Iris pigment epithelial cell (primary cell): ENCODE results near the gene WDR45B.
A peak's percentile ranks its signal among the peaks of the same experiment; 100 is the strongest.

Source experiments
- DNase-seq: peaks from one replicate; pipeline ENCODE4 v3.0.0-alpha.2; 2011; ENCODE audit warnings: low read depth

WDR45B gene

DNA sequence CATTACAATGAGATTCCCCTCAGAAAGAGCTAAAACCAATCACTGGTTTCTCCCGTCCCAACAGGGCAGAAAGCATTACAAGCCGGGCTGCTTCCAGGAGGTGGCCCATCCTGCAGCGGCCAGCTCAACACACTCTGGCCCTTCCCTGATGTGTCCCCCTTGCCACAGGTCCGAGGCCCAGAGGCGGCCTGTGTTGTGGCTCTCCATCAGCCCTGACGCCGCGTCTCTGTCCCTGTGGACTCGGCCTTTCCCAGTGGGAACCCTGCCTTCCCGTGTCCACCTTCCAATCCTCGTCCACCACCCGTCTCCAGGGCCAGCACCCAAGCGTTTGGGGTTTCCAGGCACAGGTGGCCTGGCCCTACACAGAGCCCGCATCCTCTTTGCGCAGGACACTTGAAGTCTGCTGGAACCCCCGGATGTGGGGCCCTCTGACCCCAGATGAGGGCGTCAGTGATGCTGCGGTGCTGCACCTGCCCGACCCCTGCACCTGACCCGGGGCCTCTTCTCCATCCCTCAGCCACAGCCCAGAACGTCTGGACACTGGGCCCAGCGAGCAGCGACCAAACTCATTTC lies 29.2 kb upstream of the WDR45B start:
- no peak for DNase-seq

DNA sequence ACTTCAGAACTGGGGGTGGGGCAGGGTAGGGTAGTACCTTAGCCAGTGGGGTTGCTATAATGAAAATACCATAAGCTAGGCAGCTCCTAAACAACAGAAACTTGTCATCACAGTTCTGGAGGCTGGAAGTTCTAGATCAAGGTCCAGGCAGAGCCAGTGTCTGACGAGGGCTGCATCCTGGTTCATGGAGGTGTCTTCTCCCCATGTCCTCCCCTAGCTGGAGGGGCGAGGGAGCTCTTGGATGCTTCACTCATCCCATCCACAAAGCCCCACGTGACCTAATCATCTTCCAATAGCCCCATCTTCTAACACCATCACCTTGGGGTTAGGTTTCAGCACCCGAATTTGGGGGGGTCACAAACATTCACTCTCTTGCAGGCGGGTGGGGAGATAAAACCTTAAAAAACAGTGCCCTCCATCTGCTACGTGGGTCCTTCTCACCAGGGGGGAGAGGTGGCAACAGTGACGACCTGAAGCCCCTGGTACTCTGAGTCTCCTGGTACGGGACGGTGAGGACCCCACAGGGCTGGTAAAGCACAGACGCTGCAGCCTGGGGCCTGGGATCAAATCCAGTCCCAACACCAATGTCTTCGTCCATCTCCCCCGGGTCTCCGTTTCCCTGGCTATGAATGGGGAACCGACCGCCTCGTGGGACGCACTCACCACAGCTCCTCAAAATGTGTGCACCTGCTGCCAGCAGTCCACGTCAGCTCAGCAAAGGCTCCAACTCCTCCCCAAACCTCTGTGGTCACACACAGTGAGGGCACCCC lies 27.4 kb upstream of the WDR45B start:
- no peak for DNase-seq

DNA sequence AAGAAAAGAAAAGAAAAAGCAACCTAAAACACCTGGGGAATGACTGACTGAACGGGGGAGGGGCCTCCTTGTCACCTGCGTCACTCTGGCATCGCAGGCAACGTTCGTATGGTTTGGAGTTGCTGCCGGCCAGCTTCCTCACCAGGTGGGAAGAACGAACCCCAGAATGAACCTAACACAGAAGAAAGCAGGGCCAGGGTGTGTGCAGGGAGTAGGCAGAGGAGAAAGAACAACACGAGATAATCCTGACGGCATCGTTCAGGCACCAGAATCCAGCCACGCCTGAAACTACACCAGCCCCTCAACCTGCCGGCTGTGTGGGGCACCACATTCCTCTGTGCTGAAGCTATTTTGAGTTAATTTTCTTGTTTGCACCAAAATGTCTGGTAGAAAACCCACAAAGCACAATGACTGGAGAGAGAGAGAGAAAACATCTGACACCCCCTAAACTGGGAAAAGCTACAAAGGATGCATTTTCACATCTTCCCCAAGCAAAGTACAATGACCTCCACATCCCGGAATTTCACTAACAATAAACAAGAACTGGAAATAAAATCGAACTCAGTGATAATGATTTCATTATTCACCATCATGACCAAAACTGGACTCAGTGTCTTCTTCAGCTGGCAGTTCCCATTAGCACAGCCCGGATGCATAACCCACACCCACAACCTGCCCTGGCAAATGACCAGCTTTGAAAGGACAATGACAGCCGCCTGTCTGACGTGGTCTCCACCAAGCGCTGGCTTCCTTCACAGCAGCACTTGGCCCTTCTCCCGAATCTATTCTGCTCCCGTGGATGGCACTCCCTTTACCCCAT lies 26.6 kb upstream of the WDR45B start:
- DNase-seq = no peak

DNA sequence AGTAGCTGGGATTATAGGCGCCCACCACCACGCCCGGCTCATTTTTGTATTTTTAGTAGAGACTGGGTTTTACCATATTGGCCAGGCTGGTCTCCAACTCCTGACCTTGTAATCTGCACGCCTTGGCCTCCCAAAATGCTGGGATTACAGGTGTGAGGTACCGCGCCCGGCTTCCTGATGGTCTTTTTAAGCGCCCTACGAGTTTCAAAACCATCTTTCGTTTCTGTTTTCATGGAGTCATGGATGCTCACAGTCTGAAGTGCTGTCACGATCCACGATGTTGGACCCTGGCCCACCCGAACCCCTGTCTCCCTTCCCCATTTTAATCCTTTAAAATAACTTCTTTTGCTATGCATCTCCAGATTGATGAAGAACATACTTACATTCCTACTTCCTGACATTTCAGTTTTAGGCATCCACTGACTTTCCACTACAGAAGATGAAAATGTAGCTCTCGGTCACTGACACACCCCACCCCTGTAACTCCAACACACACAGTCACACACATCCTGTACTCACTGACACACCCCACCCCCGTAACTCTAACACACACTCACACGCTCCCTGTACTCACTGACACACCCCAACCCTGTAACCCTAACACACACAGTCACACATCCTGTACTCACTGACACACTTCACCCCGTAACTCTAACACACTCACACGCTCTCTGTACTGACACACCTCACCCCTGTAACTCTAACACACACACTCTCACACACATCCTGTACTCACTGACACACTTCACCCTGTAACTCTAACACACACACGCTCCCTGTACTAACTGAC lies 22.6 kb upstream of the WDR45B start:
- DNase-seq = no peak

DNA sequence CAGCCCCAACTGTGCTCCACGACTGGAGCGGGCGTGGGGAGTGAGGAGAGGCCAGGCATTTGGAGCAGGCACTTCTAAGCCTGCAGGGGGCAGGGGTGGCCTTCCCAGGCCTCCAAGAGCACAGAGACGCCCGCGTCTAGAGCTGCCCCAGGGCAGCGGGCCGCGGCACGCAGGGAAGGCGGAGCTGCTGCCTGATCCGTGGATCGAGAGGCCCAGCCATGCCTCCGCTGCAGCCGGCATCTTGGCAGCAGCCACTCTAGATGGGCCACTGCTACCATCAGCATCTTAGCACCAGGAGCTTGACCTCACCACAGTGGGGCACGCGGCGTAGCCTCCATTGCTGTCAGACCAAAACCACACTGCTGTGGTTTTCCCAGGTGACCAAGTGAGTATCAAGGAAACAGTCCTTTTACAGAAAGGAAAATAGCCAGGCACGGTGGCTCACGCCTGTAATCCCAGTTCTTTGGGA lies 20.4 kb upstream of the WDR45B start:
- peak; percentile 46 for DNase-seq

DNA sequence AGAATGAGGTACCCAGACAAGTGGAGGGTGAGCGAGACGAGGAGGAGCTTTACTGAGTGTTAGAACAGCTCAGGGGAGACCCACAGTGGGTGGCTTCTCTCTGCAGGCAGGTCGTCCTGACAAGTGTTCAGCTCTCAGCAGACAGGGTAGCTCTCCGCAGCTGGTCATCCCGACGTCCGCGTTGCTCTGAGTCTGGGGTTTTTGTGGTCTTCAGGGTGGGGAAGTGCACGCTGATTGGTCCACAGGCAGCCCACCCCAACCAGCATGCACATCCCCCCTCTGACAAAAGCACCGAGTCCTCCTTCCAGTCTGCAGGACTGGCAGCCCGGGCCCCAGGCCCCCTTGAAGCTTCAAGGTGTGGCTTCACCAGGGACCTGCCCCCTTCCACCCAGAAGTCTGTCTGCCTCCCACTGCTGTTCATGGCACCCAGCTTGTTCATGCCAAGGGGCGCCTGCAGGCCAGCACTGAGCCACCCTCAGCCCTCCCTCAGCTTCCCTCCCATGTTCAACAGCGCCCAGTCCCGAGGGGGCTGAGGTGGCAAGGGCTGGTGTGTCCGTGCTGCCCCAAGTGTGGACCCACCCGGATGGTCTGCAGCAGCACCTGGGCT lies 19.9 kb upstream of the WDR45B start:
- no peak for DNase-seq

DNA sequence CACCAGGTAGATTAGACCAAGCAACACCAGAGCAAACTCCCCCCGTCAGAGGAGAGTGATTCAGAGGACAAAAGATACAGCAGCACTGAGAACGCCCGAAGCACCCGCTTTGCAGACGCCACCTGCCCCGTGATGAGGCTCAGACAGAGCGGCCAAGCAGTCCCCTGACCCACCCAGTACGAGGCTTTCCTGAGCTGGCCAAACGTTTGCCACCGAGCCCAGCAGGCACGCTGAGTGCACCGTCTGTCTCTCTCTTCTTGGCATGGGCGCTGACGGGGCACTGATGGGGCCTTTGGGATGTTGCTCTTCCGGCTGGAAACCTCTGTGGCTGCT lies 19.4 kb upstream of the WDR45B start:
- no peak for DNase-seq

DNA sequence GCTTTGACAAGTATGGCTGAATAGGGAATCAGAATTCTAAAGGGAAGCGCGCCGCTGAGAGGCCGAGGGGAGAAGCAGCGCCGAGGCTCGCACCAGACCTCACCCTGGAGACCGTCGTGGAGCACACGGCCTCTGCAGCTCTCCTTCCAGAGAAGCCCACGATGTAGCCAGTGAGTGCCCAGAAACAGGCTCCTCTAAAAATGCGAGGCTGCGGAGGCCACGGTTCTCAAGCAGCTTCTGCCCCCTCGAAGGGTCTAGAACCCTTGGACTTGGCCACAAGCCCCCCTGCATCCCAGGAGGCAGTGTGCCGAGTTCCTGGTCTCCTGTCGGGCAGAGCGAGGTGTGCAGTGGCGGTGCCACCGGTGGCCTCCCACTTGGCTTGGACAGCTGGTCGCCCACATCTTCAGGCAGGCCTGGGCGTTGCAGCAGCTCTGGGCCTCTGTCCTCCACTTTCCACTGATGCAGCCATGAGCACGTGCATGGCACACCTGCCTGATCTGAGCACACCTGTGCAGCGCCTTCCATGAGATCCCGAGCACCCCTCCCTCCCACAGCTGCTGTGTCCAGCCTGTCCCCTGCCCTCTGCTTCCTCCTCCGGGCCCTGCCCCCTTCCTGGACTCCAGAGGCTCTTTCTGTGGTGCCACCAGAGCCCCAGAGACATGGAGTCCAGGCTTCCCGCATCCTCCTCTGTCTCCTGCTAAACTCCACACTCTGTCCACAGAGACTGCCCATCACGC lies 18.9 kb upstream of the WDR45B start:
- DNase-seq = no peak

DNA sequence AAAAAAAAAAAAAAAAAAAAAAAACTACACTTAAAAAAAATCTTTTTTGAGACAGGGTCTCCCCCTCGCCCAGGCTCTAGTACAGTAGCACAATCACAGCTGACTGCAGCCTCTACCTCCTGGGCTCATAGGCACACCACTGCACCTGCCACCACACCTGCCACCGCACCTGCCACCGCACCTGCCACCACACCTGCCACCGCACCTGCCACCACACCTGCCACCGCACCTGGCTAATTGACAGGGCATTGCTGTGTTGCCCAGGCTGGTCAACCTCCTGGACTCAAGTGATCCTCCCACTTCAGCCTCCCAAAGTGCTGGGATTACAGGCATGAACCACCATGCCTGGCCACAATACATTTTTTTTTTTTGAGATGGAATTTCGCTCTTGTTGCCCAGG lies 17.6 kb upstream of the WDR45B start:
- DNase-seq = no peak

DNA sequence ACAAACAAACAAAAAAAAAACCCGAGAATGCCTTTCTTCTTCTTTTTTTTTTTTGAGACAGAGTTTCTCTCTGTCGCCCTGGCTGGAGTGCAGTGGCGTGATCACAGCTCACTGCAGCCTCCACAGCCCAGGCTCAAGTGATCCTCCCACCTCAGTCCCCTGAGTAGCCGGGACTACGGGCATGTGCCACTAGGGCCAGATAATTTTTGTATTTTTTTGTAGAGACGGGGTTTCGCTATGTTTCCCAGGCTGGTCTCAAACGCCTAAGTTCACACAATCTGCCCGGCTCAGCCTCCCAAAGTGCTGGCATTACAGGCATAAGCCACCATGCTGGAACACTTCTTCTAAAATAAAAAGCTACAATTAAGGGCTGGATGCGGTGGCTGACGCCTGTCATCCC lies 17.0 kb upstream of the WDR45B start:
- DNase-seq = no peak

DNA sequence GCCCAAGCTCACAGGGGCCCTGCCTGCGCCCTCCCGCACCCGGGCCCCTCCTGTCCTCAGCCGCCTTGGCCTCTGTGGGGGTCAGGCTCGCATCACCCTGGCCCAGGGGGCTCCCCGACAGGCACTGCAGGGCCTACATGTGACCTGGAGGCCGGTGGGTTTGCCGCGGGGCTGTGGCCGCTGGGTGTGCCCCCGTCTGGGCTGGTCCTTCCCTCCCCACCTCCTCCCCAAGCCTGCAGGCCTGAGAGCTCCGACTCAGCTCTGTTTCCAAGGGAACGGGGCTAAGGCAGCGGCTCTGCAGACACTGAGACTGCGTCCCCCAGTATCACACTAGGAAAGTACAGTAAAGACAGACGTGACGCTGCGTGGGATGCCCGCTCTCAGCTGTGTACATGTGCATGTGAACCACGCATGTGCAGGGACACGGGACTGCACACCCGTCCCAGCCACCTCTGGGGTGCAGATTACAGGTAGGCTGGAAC lies 16.5 kb upstream of the WDR45B start:
- no peak for DNase-seq

DNA sequence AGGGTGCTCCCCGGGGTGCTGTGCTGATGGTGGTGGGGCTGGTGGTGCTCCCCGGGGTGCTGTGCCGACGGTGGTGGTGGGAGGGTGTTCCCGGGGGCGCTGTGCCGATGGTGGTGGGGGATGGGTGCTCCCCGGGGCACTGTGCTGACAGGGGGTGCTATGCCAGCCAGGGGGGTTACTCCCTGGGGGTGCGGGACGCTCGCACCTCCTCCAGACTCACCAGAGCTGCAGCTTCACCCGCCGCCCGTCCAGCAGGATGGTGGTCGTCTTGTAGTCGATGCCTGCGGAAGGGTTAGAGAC lies 16.0 kb upstream of the WDR45B start:
- DNase-seq = no peak

DNA sequence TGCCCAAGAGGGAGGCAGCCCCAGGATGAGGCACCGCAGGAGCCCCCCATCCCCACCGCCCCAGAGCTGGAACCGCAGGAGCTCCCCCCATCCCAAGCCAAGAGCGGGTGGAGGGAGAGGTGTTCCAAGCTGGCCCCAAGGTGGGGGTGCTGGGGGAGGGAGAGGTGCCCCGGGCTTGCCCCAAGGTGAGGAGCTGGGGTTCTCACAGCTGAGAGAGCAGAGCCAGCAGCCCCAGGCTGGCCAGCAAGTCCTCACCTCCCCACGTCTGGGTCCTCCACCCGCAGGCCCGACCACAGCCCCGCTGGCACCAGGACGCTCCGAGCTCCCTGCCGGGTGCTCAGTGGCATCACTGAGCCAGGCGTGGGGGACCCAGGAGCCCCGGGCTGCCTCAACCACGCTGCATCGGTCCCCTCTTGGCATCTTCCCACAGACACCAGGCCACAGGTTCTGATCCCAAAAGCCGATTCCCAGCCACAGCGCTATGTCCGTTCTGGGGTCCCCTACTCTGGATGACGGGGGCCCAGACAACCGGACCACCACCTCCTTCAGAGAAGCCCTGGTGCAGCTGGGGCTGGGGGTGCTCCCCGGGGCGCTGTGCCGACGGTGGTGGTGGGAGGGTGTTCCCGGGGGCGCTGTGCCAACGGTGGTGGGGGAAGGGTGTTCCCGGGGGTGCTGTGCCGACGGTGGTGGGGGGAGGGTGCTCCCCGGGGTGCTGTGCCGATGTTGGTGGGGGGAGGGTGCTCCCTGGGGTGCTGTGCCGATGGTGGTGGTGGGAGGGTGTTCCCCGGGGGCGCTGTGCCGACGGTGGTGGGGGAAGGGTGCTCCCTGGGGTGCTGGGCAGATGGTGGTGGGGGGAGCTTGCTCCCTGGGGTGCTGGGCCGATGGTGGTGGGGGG lies 15.4 kb upstream of the WDR45B start:
- DNase-seq = no peak

DNA sequence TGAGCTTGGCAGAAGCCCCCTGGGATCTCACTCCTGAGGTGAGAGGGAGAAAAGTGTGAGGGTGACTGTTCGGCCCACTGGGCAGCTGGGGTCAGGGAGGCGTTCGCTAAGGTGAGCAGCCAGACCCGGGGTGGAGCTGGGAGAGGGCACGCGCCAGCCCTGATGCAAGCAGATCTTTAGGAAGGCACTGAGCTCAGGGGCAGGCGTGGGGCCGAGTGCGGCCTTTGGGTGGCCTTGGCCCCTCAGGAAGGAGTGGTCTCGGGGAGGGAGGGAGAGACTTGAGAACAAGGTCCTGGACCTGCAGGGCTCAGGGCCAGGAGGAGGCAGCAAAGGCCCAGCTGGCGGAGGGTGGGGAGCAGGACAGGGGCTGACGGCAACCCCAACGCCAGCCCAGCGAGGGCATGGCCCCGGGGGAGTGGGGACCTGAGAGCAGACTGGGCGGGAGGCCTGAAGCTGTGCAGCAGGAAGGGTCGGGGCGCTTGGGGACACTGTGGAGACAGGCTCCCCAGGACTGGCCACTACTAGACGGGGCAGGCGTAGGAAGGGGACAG lies 14.5 kb upstream of the WDR45B start:
- no peak for DNase-seq

DNA sequence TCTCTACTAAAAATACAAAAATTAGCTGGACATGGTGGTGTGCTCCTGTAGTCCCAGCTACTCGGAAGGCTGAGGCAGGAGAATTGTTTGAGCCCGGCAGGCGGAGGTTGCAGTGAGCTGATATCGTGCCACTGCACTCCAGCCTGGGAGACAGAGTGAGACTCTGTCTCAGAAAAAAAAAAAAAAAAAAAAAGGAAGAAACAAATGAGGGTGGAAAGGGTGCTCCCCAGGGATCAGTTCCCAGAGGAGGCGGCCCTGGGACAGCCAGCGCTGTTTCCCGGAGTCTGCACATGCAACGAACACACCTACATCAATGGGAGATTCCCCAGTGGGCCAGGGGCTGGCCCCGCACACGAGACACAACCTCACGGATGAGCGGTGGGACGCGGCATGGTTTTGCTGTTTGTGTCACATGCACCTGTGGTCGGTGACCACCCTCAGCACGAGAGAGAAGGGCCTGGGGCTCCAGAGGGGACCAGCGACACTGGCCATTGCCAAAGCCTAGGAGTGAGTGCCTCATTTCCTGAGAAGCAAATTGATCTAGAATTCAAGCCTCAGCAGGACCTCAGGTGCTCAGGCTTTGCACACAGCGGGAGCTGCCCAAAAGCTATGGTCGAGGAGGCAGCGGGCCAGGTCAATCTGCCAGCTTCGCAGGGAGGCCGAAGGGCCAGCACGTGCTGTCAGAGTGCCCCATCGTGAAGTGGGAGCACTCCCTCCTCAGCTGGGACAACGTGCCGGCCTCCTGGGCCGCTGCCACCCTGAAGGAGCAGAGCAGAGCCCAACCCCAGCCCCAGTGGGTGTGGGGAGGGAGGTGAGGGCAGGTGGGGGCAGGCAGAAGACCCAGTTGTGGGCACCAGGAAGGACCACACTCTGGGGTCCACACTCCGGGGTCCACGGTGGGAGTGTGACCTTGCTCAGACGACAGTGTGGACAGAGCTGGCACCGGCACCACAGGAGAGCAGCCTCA lies 13.8 kb upstream of the WDR45B start:
- DNase-seq = no peak

DNA sequence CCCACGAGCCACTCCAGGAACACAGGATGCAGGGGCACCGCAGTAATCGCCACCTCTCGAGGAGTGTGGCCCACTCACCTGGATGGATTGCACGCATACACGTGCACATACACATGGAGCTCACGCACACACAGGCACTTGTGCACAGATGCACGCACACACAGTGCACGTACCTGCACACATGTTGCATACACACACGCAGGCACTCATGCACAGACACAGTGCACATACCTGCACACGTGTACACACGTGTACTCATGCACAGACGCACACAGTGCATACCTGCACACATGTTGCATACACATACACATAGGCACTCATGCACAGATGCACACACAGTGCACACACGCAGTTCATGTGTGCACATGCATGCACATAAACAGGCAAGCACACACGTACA lies 11.6 kb upstream of the WDR45B start:
- no peak for DNase-seq

DNA sequence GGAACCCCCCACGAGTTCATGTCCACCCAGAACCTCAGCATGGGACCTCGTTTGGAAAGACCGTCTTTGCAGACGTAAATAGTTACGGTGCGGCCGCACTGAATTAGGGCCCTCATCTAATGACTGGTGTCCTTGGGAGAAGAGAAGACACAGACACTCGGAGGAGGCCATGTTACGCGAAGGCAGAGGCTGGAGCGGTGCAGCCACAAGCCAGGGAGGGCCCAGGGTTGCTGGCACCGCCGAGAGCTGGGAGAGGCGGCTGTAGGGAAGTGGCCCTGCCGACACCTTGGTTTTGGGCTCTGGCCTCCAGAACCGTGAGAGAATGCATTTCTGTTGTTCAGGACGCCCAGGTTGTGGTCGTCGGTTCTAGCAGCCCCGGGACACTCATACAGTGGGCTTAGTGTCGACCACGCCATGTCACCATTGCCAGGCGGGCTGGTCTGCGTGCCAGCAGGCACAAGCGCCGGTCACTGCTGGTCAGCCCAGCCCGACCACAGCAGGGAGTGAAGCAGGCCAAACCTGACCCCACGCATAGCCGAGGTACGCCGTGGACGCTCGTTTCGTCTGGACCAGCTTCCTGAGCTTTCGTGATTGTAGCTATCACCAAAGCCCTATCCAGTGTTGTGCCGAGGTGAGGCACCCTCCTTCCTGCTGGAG lies 10.7 kb upstream of the WDR45B start:
- no peak for DNase-seq

DNA sequence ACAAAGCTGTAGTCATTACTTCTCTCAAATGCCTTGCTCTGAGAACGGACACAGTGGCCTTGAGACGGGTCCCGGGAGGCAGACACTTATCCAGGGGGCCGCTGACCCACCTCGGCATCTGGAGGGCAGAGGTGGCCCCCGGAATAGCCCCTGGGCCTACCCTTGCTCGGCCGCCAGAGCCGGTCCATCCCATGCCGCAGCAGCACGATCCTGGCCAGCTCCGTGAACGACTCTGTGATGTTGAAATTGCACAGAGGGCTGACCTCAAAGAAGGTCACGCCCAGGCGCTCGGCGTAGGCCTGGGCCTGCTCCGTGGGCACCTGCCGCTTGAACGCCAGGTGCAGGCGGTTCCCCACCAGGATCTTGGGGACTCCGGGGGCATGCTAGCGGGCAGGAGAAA lies 10.1 kb upstream of the WDR45B start:
- no peak for DNase-seq
